OCI-LY7 (cell line): ENCODE measurements around the gene THSD7B.

ENCODE experiments used
- CTCF ChIP-seq: fragments of 200-600 bp; sonication (generic); conservative IDR thresholded peaks from 2 replicates; pipeline ENCODE4 v1.5.1; 2014; ENCODE audit warnings: mild to moderate bottlenecking, antibody characterized with exemption, low read length, moderate library complexity, mixed read lengths
- EZH2phosphoT487 ChIP-seq: fragments of 200-600 bp; sonication (generic); IDR thresholded peaks from 2 replicates; pipeline ENCODE4 v1.6.1; 2018; ENCODE audit warnings: low read depth, borderline replicate concordance, mild to moderate bottlenecking, mixed run types, antibody characterized with exemption, low read length, moderate library complexity, mixed read lengths

GRCh38 chr2:137261881-137262585, 496.7 kb downstream of the THSD7B start:
- TF ChIP-seq CTCF (no peak), EZH2phosphoT487 (no peak)
